ENCODE data around the gene LITAFD. TPM values are rescaled to one million over a fixed set of nuclear protein-coding genes. Genes with fewer than 3 reads are reported as not detected.

Gene LITAFD
- polyA plus RNA-seq, 1 of the 3 experiments (the other 2 are of a cell fraction), result not detected

DNA sequence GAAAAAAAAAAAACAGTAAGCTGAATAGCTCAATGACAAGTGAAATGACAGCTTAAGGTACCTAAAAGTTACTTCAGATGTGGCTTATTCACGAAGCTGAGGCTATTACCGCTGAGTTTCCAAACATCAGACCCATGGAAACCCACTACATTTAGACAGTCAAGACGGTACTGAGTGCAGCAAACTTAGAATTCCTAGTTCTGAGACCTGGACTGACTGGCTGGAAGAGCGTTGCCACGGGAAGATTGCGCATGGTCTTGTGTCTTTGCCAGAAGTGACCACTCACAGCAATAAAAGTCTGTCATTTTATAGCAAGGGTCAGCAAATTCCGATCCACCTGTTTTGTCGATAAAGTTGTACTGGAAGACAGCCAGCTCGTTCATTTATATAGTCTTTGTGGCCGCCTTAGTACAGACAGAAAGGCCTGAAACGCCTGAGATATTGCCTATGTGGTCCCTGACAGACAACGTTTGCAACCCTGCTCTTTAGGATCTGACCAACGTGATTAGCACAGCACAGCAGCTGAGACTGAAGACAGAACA, 19.2 kb downstream of the LITAFD start:
- H3K4me1 ChIP-seq (ENCODE audit: control insufficient read depth in 1 of 2, insufficient read depth in 2 of 2, low read depth in 1 of 2, low read length in 1 of 2), result no peaks in the 10 kb centered on the region
- POLR2A ChIA-PET, result no interaction called here
- no peak overlapping the region for H3K27ac ChIP-seq (ENCODE audit: low read depth in 2 of 2, low read length in 1 of 2)
- no peaks in the 10 kb centered on the region for H3K9me2 ChIP-seq
- WGBS (ENCODE audit: low lambda C conversion rate), result 90% methylated on average over 13 of the region's 13 CpGs
- no peaks in the 10 kb centered on the region for H3K27me3 ChIP-seq (ENCODE audit: insufficient read depth)
- DNase-seq, result no peak
- no peaks in the 10 kb centered on the region for H3K9me3 ChIP-seq
- H3K4me3 ChIP-seq (ENCODE audit: low read depth in 2 of 2, low read length in 1 of 2), result no peak overlapping the region
- peaks cover 7% of the 10 kb centered on the region for H3F3A ChIP-seq (replicated peaks; ENCODE audit: insufficient read depth)
- H3K4me2 ChIP-seq, result no peak overlapping the region
- TF ChIP-seq FOXM1 (IDR thresholded peaks at IDR 0.05; ENCODE audit: low read depth) (no peak), NFIC (IDR thresholded peaks at IDR 0.05; ENCODE audit: borderline replicate concordance) (no peak), NRF1 (IDR thresholded peaks at IDR 0.05; ENCODE audit: low read depth, low read length) (no peak), FOSL2 (IDR thresholded peaks at IDR 0.05; ENCODE audit: borderline replicate concordance, low read depth) (no peak), EP300 (IDR thresholded peaks at IDR 0.05; ENCODE audit: borderline replicate concordance in 1 of 2, low read depth in 1 of 2, low read length in 1 of 2) (no peak), RXRA (IDR thresholded peaks at IDR 0.05; ENCODE audit: borderline replicate concordance, low read depth) (no peak), YY1 (IDR thresholded peaks at IDR 0.05; ENCODE audit: low read depth) (no peak), ELF1 (IDR thresholded peaks at IDR 0.05) (no peak), RFX5 (IDR thresholded peaks at IDR 0.05; ENCODE audit: low read length) (no peak), RAD21 (IDR thresholded peaks at IDR 0.05; ENCODE audit: low read length) (no peak), TEAD4 (IDR thresholded peaks at IDR 0.05; ENCODE audit: borderline replicate concordance, insufficient read depth) (no peak), CHD2 (IDR thresholded peaks at IDR 0.05; ENCODE audit: low read length, partially characterized antibody) (no peak), SMC3 (IDR thresholded peaks at IDR 0.05; ENCODE audit: low read depth, low read length) (no peak), FOXJ3 (CRISPR knock-in tag; IDR thresholded peaks at IDR 0.05) (no peak), MXI1 (IDR thresholded peaks at IDR 0.05; ENCODE audit: low read depth, low read length) (no peak), RCOR1 (IDR thresholded peaks at IDR 0.05; ENCODE audit: low read length) (no peak)
- TF ChIP-seq, protein P1, sequence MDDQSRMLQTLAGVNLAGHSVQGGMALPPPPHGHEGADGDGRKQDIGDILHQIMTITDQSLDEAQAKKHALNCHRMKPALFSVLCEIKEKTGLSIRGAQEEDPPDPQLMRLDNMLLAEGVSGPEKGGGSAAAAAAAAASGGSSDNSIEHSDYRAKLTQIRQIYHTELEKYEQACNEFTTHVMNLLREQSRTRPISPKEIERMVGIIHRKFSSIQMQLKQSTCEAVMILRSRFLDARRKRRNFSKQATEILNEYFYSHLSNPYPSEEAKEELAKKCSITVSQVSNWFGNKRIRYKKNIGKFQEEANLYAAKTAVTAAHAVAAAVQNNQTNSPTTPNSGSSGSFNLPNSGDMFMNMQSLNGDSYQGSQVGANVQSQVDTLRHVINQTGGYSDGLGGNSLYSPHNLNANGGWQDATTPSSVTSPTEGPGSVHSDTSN (IDR thresholded peaks at IDR 0.05), result no peak
- TF ChIP-seq, protein P2, sequence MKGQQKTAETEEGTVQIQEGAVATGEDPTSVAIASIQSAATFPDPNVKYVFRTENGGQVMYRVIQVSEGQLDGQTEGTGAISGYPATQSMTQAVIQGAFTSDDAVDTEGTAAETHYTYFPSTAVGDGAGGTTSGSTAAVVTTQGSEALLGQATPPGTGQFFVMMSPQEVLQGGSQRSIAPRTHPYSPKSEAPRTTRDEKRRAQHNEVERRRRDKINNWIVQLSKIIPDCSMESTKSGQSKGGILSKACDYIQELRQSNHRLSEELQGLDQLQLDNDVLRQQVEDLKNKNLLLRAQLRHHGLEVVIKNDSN (IDR thresholded peaks at IDR 0.05; ENCODE audit: borderline replicate concordance, low read depth), result no peak
- TF ChIP-seq, protein P3, sequence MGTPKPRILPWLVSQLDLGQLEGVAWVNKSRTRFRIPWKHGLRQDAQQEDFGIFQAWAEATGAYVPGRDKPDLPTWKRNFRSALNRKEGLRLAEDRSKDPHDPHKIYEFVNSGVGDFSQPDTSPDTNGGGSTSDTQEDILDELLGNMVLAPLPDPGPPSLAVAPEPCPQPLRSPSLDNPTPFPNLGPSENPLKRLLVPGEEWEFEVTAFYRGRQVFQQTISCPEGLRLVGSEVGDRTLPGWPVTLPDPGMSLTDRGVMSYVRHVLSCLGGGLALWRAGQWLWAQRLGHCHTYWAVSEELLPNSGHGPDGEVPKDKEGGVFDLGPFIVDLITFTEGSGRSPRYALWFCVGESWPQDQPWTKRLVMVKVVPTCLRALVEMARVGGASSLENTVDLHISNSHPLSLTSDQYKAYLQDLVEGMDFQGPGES (IDR thresholded peaks at IDR 0.05; ENCODE audit: low read depth, low read length), result no peak
- TF ChIP-seq, protein P4, sequence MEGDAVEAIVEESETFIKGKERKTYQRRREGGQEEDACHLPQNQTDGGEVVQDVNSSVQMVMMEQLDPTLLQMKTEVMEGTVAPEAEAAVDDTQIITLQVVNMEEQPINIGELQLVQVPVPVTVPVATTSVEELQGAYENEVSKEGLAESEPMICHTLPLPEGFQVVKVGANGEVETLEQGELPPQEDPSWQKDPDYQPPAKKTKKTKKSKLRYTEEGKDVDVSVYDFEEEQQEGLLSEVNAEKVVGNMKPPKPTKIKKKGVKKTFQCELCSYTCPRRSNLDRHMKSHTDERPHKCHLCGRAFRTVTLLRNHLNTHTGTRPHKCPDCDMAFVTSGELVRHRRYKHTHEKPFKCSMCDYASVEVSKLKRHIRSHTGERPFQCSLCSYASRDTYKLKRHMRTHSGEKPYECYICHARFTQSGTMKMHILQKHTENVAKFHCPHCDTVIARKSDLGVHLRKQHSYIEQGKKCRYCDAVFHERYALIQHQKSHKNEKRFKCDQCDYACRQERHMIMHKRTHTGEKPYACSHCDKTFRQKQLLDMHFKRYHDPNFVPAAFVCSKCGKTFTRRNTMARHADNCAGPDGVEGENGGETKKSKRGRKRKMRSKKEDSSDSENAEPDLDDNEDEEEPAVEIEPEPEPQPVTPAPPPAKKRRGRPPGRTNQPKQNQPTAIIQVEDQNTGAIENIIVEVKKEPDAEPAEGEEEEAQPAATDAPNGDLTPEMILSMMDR (IDR thresholded peaks at IDR 0.05), result no peak
- H3K9ac ChIP-seq, result no peak overlapping the region
- CTCF ChIA-PET, result interaction anchor here (1.1 to 2.2 kb wide), 7 partner anchors 10 to 266 kb away, joined by 3 to 10 read pairs (median 4); no protein-coding TSS in a partner anchor
- H3K36me3 ChIP-seq (replicated peaks in 1 of 2; ENCODE audit: control insufficient read depth in 1 of 2, insufficient read depth in 2 of 2, low read length in 1 of 2), result peaks cover 70 to 89% of the 10 kb centered on the region in 2 experiments
- no peaks in the 10 kb centered on the region for H3K79me2 ChIP-seq (ENCODE audit: insufficient read depth)
- H4K20me1 ChIP-seq (ENCODE audit: insufficient read depth), result no peaks in the 10 kb centered on the region; the same call in 1 of the 2 replicates
- H2AFZ ChIP-seq (ENCODE audit: low read depth), result no peak overlapping the region
